ENCODE results near the gene ARMC8.
A peak's percentile ranks its signal among the peaks of the same experiment; 100 is the strongest.

The ARMC8 gene

GRCh38 chr3:138253609-138254008 lies 66.5 kb downstream of the ARMC8 start:
- no peak for DNase-seq (ENCODE audit: low spot score)

- no peak for DNase-seq (ENCODE audit: low spot score)
Observed at GRCh38 chr3:138254216-138254615, 67.1 kb downstream of the ARMC8 start.

GRCh38 chr3:138256022-138256421 lies 68.9 kb downstream of the ARMC8 start:
- DNase-seq (ENCODE audit: low spot score) = no peak

GRCh38 chr3:138257986-138258385 lies 70.9 kb downstream of the ARMC8 start:
- DNase-seq (ENCODE audit: low spot score) = no peak

GRCh38 chr3:138259126-138259525 lies 72.0 kb downstream of the ARMC8 start:
- no peak for DNase-seq (ENCODE audit: low spot score)

- DNase-seq (ENCODE audit: low spot score) = no peak
Observed at GRCh38 chr3:138260611-138261010, 73.5 kb downstream of the ARMC8 start.

- DNase-seq (ENCODE audit: low spot score) = no peak
Observed at GRCh38 chr3:138263104-138263503, 76.0 kb downstream of the ARMC8 start.

GRCh38 chr3:138265745-138266144 lies 78.6 kb downstream of the ARMC8 start:
- DNase-seq (ENCODE audit: low spot score) = no peak

- DNase-seq (ENCODE audit: low spot score) = no peak
Observed at GRCh38 chr3:138267083-138267482, 80.0 kb downstream of the ARMC8 start.

- DNase-seq (ENCODE audit: low spot score) = no peak
Observed at GRCh38 chr3:138270245-138270644, 83.1 kb downstream of the ARMC8 start.

- no peak for DNase-seq (ENCODE audit: low spot score)
Observed at GRCh38 chr3:138271189-138271794, 84.2 kb downstream of the ARMC8 start.

GRCh38 chr3:138281561-138281960 lies 94.5 kb downstream of the ARMC8 start:
- no peak for DNase-seq (ENCODE audit: low spot score)

GRCh38 chr3:138282836-138283235 lies 95.7 kb downstream of the ARMC8 start:
- DNase-seq (ENCODE audit: low spot score) = no peak

- DNase-seq (ENCODE audit: low spot score) = no peak
Observed at GRCh38 chr3:138284079-138284478, 97.0 kb downstream of the ARMC8 start.

GRCh38 chr3:138284957-138285477 lies 97.9 kb downstream of the ARMC8 start:
- no peak for DNase-seq (ENCODE audit: low spot score)

- DNase-seq (ENCODE audit: low spot score) = no peak
Observed at GRCh38 chr3:138289260-138289659, 102.2 kb downstream of the ARMC8 start.

- no peak for DNase-seq (ENCODE audit: low spot score)
Observed at GRCh38 chr3:138289701-138290100, 102.6 kb downstream of the ARMC8 start.

- peak; percentile 18 for DNase-seq (ENCODE audit: low spot score)
Observed at GRCh38 chr3:138296639-138297038, 109.5 kb downstream of the ARMC8 start.

- DNase-seq (ENCODE audit: low spot score) = no peak
Observed at GRCh38 chr3:138297059-138297607, 110.0 kb downstream of the ARMC8 start.

- DNase-seq (ENCODE audit: low spot score) = no peak
Observed at GRCh38 chr3:138297876-138298275, 110.8 kb downstream of the ARMC8 start.

- no peak for DNase-seq (ENCODE audit: low spot score)
Observed at GRCh38 chr3:138300647-138301046, 113.5 kb downstream of the ARMC8 start.

GRCh38 chr3:138303474-138303873 lies 116.4 kb downstream of the ARMC8 start:
- no peak for DNase-seq (ENCODE audit: low spot score)

GRCh38 chr3:138307899-138308298 lies 120.8 kb downstream of the ARMC8 start:
- no peak for DNase-seq (ENCODE audit: low spot score)

- no peak for DNase-seq (ENCODE audit: low spot score)
Observed at GRCh38 chr3:138308783-138309182, 121.7 kb downstream of the ARMC8 start.

Measured in germinal center (tissue), 1 donor.